Prostate gland (tissue), 2 donors: ENCODE data around the gene TM7SF3. TPM values are rescaled to one million over a fixed set of nuclear protein-coding genes. Genes with fewer than 3 reads are reported as not detected.
"Not testable (repeated sequence)": the region's sequence is repeated elsewhere in the genome, so short reads cannot be mapped to it uniquely, and the experiment has no call there.

Experiments
- DNase-seq: peaks from one replicate; pipeline ENCODE4 v3.0.0-alpha.2; 2019; ENCODE audit warnings: low spot score
- H3K27ac ChIP-seq, 2 donors: fragments of 200-600 bp; sonication (generic); 2 replicates each; pipeline ENCODE4 v1.5.1; 2017 to 2019
- H3K27me3 ChIP-seq: fragments of 200-600 bp; sonication (generic); replicated peaks from 2 replicates; pipeline ENCODE4 v1.5.1; 2019; ENCODE audit not compliant: insufficient read depth
- H3K36me3 ChIP-seq, 2 donors: fragments of 200-600 bp; sonication (generic); 1 replicate in 1 of 2; 2 replicates in 1 of 2; pipeline versions ENCODE4 v1.5.1 to v1.8.1; 2017 to 2019
- H3K4me1 ChIP-seq: fragments of 200-600 bp; sonication (generic); replicated peaks from 2 replicates; pipeline ENCODE4 v1.5.1; 2019
- H3K4me3 ChIP-seq, 2 donors: fragments of 200-600 bp; sonication (generic); 2 replicates each; pipeline ENCODE4 v1.5.1; 2017 to 2019
- H3K9me3 ChIP-seq: fragments of 200-600 bp; sonication (generic); 2 replicates; pipeline ENCODE4 v1.5.1; 2017
- POLR2A ChIP-seq: fragments of 450-650 bp; IDR thresholded peaks from one replicate; pipeline ENCODE4 v1.6.1; 2016; ENCODE audit warnings: antibody characterized with exemption, mild to moderate bottlenecking
- POLR2AphosphoS5 ChIP-seq: sonication (generic); formaldehyde crosslinking; IDR thresholded peaks from one replicate; pipeline ENCODE4 v1.6.1; 2017; ENCODE audit warnings: antibody characterized with exemption
- WGBS: methylation state at CpG from one replicate; pipeline ENCODE4 v1.1.5; 2018; 5-methylcytosine and 5-hydroxymethylcytosine counted together
- intact Hi-C: fragments of 100-400 bp; cut with DNase I; formaldehyde crosslinking; loops from one replicate; pipeline ENCODE4 v1.14.2; 2022
- total RNA-seq, 2 donors: library from RNA; depleted of rRNA; stranded (reverse); fragments of >200 nt; gene quantifications; one replicate each; pipeline ENCODE4 v1.1.0, GENCODE V29; 2016
- TF ChIP-seq, protein P1 (sequence below), 4 experiments: fragments of 200-600 bp in 2 of 4; fragments of 450-650 bp in 2 of 4; sonication (generic) in 2 of 4; IDR thresholded peaks; 1 replicate in 3 of 4; 2 replicates in 1 of 4; pipeline ENCODE4 v1.5.1; 2016 to 2019; ENCODE audit warnings: antibody characterized with exemption in 4 of 4, mild to moderate bottlenecking in 2 of 4, moderate library complexity in 2 of 4

Gene TM7SF3
- total RNA-seq, 2 donors from 2014 or later, result 94.5 to 132 TPM

DNA sequence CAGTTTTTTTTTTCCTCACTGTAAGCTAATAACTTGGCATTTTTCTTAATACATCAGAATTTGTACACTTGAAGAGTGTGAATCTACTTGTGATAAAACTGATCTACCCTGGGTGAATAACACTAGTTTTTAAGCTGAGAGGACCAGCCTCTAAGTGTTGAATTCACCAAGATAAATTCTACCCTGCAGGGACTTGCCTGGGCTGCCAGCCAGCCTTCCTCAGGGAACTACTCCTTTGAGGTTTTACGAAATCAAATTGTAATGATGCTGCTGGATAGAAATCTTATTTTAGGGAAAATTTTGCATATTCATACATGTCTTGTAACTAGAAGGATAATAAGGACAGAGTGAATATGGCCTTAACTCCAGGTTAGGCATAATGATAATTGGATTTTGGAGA is 10.1 kb upstream of the TM7SF3 start:
- 26% methylated on average over 1 of the region's 1 CpG for WGBS

GRCh38 chr12:27020761-27021160 is 6.6 kb upstream of the TM7SF3 start:
- Histone ChIP-seq H3K27me3 (no peaks in the 10 kb centered on the region), H3K9me3 (no peaks in the 10 kb centered on the region), H3K36me3 (no peaks in the 10 kb centered on the region), H3K4me1 (no peaks in the 10 kb centered on the region), H3K27ac (no peak overlapping the region), H3K4me3 (no peak overlapping the region)
- intact Hi-C loops, result loop anchor here (5.0 kb wide), 3 partner anchors 122 to 287 kb away; no protein-coding TSS in a partner anchor
- no peak for DNase-seq
- WGBS, result 90% methylated on average over 2 of the region's 2 CpGs
- TF ChIP-seq POLR2A (no peak), POLR2AphosphoS5 (no peak)
- TF ChIP-seq, protein P1, sequence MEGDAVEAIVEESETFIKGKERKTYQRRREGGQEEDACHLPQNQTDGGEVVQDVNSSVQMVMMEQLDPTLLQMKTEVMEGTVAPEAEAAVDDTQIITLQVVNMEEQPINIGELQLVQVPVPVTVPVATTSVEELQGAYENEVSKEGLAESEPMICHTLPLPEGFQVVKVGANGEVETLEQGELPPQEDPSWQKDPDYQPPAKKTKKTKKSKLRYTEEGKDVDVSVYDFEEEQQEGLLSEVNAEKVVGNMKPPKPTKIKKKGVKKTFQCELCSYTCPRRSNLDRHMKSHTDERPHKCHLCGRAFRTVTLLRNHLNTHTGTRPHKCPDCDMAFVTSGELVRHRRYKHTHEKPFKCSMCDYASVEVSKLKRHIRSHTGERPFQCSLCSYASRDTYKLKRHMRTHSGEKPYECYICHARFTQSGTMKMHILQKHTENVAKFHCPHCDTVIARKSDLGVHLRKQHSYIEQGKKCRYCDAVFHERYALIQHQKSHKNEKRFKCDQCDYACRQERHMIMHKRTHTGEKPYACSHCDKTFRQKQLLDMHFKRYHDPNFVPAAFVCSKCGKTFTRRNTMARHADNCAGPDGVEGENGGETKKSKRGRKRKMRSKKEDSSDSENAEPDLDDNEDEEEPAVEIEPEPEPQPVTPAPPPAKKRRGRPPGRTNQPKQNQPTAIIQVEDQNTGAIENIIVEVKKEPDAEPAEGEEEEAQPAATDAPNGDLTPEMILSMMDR (IDR thresholded peaks at IDR 0.05), result no peak

More for the DNA sequence above, 10.1 kb upstream of the TM7SF3 start:
- H3K4me3 ChIP-seq, result no peak overlapping the region
- TF ChIP-seq POLR2A (no peak), POLR2AphosphoS5 (no peak)
- TF ChIP-seq, protein P1 (IDR thresholded peaks at IDR 0.05), result no peak
- no peak overlapping the region for H3K27ac ChIP-seq
- no peaks in the 10 kb centered on the region for H3K27me3 ChIP-seq
- no peaks in the 10 kb centered on the region for H3K4me1 ChIP-seq
- no peaks in the 10 kb centered on the region for H3K9me3 ChIP-seq
- DNase-seq, result no peak
- intact Hi-C loops, result loop anchor here (5.0 kb wide), 3 partner anchors 118 to 283 kb away; no protein-coding TSS in a partner anchor
- H3K36me3 ChIP-seq, result no peaks in the 10 kb centered on the region

GRCh38 chr12:27018037-27018436 is 3.9 kb upstream of the TM7SF3 start:
- intact Hi-C loops, result loop anchor here (10.0 kb wide), 1 partner anchor 163 kb away; no protein-coding TSS in a partner anchor
- WGBS, result 56% methylated on average over 1 of the region's 1 CpG
- Histone ChIP-seq H3K4me3 (no peak overlapping the region), H3K36me3 (no peaks in the 10 kb centered on the region), H3K9me3 (no peaks in the 10 kb centered on the region), H3K4me1 (no peaks in the 10 kb centered on the region), H3K27ac (no peak overlapping the region), H3K27me3 (no peaks in the 10 kb centered on the region)
- DNase-seq, result no peak
- TF ChIP-seq POLR2AphosphoS5 (no peak), POLR2A (no peak)
- TF ChIP-seq, protein P1 (IDR thresholded peaks at IDR 0.05), result no peak

GRCh38 chr12:27017163-27017823 is 3.1 kb upstream of the TM7SF3 start:
- 43% methylated on average over 5 of the region's 5 CpGs for WGBS
- H3K36me3 ChIP-seq, H3K9me3 ChIP-seq, H3K4me1 ChIP-seq, DNase-seq, H3K27ac ChIP-seq, H3K27me3 ChIP-seq, H3K4me3 ChIP-seq: not testable (repeated sequence)
- intact Hi-C loops, result loop anchor here (10.0 kb wide), 1 partner anchor 162 kb away; no protein-coding TSS in a partner anchor

DNA sequence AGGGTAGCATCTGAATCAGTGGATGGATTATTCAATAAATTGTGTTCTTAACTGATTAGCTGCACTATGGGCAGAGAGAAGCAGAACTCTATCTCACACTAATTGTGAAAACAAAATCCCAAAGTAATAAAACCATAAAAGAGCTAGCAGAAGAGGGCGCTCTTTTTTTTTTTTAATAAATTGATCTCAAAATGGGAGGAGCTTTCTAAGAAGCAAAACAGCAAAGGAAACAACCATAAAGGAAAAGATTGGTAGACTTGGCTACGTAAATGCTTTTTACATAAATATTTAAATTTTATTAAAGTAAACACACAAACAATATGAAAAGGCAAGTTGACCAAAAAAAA is 1.5 kb upstream of the TM7SF3 start:
- H3K27me3 ChIP-seq, result no peaks in the 10 kb centered on the region
- H3K36me3 ChIP-seq, result no peaks in the 10 kb centered on the region
- DNase-seq, result no peak
- H3K9me3 ChIP-seq, result no peaks in the 10 kb centered on the region
- H3K4me1 ChIP-seq, result no peaks in the 10 kb centered on the region
- no peak overlapping the region for H3K4me3 ChIP-seq
- intact Hi-C loops, result loop anchor here (2.0 to 10.0 kb wide), 2 partner anchors 77 to 161 kb away; partner anchors contain the start of gene FGFR1OP2
- WGBS, result 14% methylated on average over 2 of the region's 2 CpGs
- TF ChIP-seq, protein P1 (IDR thresholded peaks at IDR 0.05), result peak in 2 of 4 experiments; percentile 48 to 54
- no peak for TF ChIP-seq POLR2AphosphoS5
- peak overlapping the region in 1 of 2 donors; percentile 91 for H3K27ac ChIP-seq
